Pons (tissue), 1 donor: ENCODE measurements around the gene GNAO1.
"Not testable (repeated sequence)": the region's sequence is repeated elsewhere in the genome, so short reads cannot be mapped to it uniquely, and the experiment has no call there.

Source experiments
- DNase-seq: peaks from one replicate; pipeline ENCODE4 v3.0.0-alpha.2; 2016; ENCODE audit warnings: low spot score

The GNAO1 gene

DNA sequence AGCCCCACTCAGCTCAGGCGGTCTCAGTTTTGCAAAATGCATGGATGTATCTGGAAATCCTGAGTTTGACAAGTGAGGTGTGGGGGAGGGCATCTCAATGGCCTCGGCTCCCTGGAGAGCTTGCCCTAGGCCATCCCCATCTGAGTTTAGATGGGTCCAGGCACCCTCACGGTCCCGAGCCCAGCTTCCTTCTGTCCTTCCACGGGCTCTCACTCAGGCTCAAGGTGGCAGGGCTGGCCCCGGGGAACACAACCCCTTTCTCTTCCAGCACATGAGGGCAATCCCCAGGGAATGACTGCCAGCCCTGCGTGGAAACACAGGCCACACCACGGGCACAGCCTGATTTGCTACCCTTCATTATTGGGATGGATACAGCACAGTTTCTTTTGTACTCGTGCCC lies 175.7 kb downstream of the GNAO1 start:
- no peak for DNase-seq

- no peak for DNase-seq
Measured at GRCh38 chr16:56367764-56368163, 176.5 kb downstream of the GNAO1 start.

- no peak for DNase-seq
Measured at GRCh38 chr16:56368545-56368944, 177.3 kb downstream of the GNAO1 start.

DNA sequence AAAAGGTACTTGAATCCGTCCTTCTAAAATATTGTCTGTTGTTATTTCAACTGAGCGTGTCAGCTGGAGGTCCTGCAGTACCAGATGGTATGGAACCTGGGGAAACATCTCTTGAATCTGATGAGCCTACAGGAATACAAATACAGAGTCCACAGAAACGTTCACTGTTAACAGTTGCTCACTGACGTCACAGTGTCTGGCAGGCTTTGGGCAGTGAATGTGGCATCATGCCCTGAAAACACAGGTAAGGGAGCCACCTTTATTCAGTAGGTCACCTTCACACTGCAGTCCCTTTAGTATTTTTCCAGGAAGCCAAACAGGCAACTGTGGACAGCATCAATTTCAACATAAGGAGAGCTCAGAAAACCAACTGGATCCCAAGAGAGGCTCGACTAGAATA lies 177.9 kb downstream of the GNAO1 start:
- DNase-seq, result no peak

- DNase-seq, result no peak
Measured at GRCh38 chr16:56370185-56370874, 179.0 kb downstream of the GNAO1 start.

- DNase-seq, result no peak
Measured at GRCh38 chr16:56370875-56371659, 179.8 kb downstream of the GNAO1 start.

- DNase-seq, result no peak
Measured at GRCh38 chr16:56371660-56371937, 180.3 kb downstream of the GNAO1 start.

- DNase-seq, result no peak
Measured at GRCh38 chr16:56372013-56372634, 180.8 kb downstream of the GNAO1 start.

GRCh38 chr16:56373003-56373402 lies 181.7 kb downstream of the GNAO1 start:
- DNase-seq, result no peak

- DNase-seq, result not testable (repeated sequence)
Measured at GRCh38 chr16:56375792-56376191, 184.5 kb downstream of the GNAO1 start.

GRCh38 chr16:56379044-56379443 lies 187.8 kb downstream of the GNAO1 start:
- not testable (repeated sequence) for DNase-seq

DNA sequence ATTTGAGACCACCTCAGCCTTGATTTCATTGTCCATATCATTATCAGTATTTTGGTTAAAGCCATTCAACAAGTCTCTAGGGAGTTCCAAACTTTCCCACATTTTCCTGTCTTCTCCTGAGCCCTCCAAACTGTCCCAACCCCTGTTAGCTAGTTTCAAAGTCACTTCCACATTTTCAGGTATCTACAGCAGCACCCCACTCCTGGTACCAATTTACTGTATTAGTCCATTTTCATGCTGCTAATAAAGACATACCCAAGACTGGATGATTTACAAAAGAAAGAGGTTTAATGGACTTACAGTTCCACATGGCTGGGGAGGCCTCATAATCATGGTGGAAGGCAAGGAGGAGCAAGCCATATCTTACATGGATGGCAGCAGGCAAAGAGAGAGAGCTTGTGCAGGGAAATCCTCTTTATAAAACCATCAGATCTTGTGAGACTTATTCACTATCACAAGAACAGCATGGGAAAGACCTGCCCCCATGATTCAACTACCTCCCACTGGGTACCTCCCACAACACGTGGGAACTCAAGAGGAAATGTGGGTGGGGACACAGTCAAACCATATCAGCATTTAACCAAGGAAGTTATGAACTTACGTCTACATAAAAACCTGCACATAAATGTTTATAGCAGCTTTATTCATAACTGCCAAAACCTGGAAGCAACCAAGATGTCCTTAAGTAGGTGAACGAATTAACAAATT lies 189.6 kb downstream of the GNAO1 start:
- DNase-seq, result not testable (repeated sequence)

DNA sequence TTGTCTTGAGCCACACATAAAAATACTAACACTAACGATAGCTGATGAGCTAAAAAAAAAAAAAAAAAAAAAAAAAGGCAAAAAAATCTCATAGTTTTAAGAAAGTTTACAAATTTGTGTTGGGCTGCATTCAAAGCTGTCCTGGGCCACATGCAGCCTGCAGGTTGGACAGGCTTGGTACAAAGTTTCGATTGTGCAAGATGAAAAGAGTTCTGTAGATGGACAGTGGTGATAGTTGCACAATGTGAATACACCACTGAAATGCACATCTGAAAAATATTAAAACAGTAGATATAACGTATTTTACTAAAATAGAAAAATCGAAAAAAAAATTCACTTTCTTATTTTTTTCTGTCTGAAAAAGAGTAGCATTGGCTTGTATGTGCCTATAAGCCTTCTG lies 191.2 kb downstream of the GNAO1 start:
- DNase-seq, result no peak

DNA sequence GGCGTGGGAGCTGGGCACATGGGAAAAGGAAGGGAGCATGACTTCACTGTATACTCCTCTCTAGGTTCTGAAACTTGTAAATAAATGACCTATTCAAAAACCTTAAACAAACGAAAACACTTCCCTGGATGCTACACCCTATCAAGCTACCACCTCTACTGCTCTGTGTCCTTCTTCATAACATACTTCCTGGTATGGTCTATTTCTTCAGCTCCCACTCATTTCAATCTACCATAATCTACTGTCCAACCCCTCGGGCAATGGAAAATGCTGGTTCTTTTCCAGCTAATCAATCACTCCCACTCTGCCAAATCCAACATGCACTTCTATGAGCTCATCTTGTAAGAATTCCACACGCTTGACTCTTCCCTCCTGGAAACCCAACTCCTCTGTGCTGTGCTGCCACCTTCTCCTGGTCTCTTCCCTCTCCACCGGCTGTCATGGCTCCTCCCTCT lies 191.6 kb downstream of the GNAO1 start:
- DNase-seq, result no peak

- no peak for DNase-seq
Measured at GRCh38 chr16:56384074-56384721, 192.9 kb downstream of the GNAO1 start.

- DNase-seq, result no peak
Measured at GRCh38 chr16:56387396-56387795, 196.1 kb downstream of the GNAO1 start.

- no peak for DNase-seq
Measured at GRCh38 chr16:56388209-56388608, 196.9 kb downstream of the GNAO1 start.

DNA sequence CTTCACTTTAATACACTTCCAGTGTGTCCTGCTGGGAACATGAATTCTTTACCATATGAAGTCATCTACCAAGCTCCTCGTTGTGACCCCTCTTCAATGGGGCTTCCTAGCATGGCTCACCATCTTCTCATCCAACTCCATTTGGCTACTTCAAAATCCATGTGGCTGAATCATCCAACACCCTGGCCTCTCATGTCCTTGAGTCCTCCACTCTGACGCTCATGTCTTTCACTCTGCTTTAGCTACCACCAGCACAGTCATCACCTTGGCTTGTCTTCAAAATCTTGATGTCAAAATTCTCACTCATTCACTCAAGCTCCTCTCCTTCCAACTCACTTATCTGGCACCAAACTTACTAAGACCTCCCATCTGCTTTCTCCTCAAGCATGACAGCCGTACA lies 198.3 kb downstream of the GNAO1 start:
- no peak for DNase-seq

GRCh38 chr16:56396724-56397123 lies 205.4 kb downstream of the GNAO1 start:
- not testable (repeated sequence) for DNase-seq

GRCh38 chr16:56399047-56399446 lies 207.8 kb downstream of the GNAO1 start:
- DNase-seq, result no peak

- no peak for DNase-seq
Measured at GRCh38 chr16:56399486-56399885, 208.2 kb downstream of the GNAO1 start.

GRCh38 chr16:56400458-56400857 lies 209.2 kb downstream of the GNAO1 start:
- no peak for DNase-seq
